SKM-1 treated with dmso at 0.1 percent for 144 hours (cell line): ENCODE data around the gene ARL17B.
"Not testable (repeated sequence)": the region's sequence is repeated elsewhere in the genome, so short reads cannot be mapped to it uniquely, and the experiment has no call there.

Experiments used
- DNase-seq: peaks from one replicate; lab custom pipeline; 2025; ENCODE audit not compliant: unreplicated experiment; lab: John Stamatoyannopoulos, UW

Gene ARL17B

GRCh38 chr17:46361755-46362154, at the start of gene ARL17B:
TSS of gene ARL17B (minus strand) at chr17:46361766. CDS start at chr17:46358397, 3,369 bp downstream.
- DNase-seq: not testable (repeated sequence)

- DNase-seq: not testable (repeated sequence)
These were observed 48.3 kb upstream of the ARL17B start for GRCh38 chr17:46409864-46410263.

- not testable (repeated sequence) for DNase-seq
These were observed 45.6 kb upstream of the ARL17B start for GRCh38 chr17:46407155-46407554.

GRCh38 chr17:46401033-46401787, 39.6 kb upstream of the ARL17B start:
- not testable (repeated sequence) for DNase-seq

- DNase-seq: not testable (repeated sequence)
These were observed 39.0 kb upstream of the ARL17B start for GRCh38 chr17:46400543-46400942.

- not testable (repeated sequence) for DNase-seq
These were observed 38.4 kb upstream of the ARL17B start for GRCh38 chr17:46399993-46400392.

GRCh38 chr17:46396292-46396691, 34.7 kb upstream of the ARL17B start:
- not testable (repeated sequence) for DNase-seq

GRCh38 chr17:46393702-46394101, 32.1 kb upstream of the ARL17B start:
- not testable (repeated sequence) for DNase-seq

- not testable (repeated sequence) for DNase-seq
These were observed 23.9 kb upstream of the ARL17B start for GRCh38 chr17:46385491-46385890.

GRCh38 chr17:46383118-46383517, 21.6 kb upstream of the ARL17B start:
- DNase-seq: not testable (repeated sequence)

- not testable (repeated sequence) for DNase-seq
These were observed 11.9 kb upstream of the ARL17B start for GRCh38 chr17:46373418-46373817.

- not testable (repeated sequence) for DNase-seq
These were observed 11.0 kb upstream of the ARL17B start for GRCh38 chr17:46372236-46373229.

- not testable (repeated sequence) for DNase-seq
These were observed 6.0 kb upstream of the ARL17B start for GRCh38 chr17:46367520-46367919.

- DNase-seq: not testable (repeated sequence)
These were observed 326 bp downstream of the ARL17B start for GRCh38 chr17:46361145-46361735.

- DNase-seq: not testable (repeated sequence)
These were observed 7.7 kb downstream of the ARL17B start for GRCh38 chr17:46353856-46354255.

- DNase-seq: not testable (repeated sequence)
These were observed 12.5 kb downstream of the ARL17B start for GRCh38 chr17:46349060-46349459.

GRCh38 chr17:46348345-46348744, 13.2 kb downstream of the ARL17B start:
- not testable (repeated sequence) for DNase-seq

- not testable (repeated sequence) for DNase-seq
These were observed 19.4 kb downstream of the ARL17B start for GRCh38 chr17:46342131-46342530.

GRCh38 chr17:46341220-46341619, 20.3 kb downstream of the ARL17B start:
- not testable (repeated sequence) for DNase-seq

- DNase-seq: not testable (repeated sequence)
These were observed 66.7 kb downstream of the ARL17B start, which contains the start of gene LRRC37A for GRCh38 chr17:46294831-46295230. TSS of gene LRRC37A (plus strand) at chr17:46295131. CDS start at chr17:46295134, 3 bp downstream.

GRCh38 chr17:46291618-46292017, 69.9 kb downstream of the ARL17B start:
- not testable (repeated sequence) for DNase-seq
